Coronary artery (tissue), 2 donors: ENCODE data around the gene AKAP9.

ENCODE experiments used
- DNase-seq: peaks from one replicate; pipeline ENCODE4 v3.0.0-alpha.2; 2017; ENCODE audit warnings: low spot score
- H3K27ac ChIP-seq, 2 donors: fragments of 200-600 bp; sonication (generic); one replicate each; pipeline ENCODE4 v1.5.1; 2016 to 2019
- H3K4me3 ChIP-seq: fragments of 200-600 bp; sonication (generic); 2 replicates; pipeline ENCODE4 v1.5.1; 2016; ENCODE audit warnings: mild to moderate bottlenecking, moderate library complexity
- TF ChIP-seq, protein P1 (sequence below): fragments of 200-600 bp; sonication (generic); IDR thresholded peaks from one replicate; pipeline ENCODE4 v1.5.1; 2019; ENCODE audit warnings: antibody characterized with exemption

AKAP9 gene

DNA sequence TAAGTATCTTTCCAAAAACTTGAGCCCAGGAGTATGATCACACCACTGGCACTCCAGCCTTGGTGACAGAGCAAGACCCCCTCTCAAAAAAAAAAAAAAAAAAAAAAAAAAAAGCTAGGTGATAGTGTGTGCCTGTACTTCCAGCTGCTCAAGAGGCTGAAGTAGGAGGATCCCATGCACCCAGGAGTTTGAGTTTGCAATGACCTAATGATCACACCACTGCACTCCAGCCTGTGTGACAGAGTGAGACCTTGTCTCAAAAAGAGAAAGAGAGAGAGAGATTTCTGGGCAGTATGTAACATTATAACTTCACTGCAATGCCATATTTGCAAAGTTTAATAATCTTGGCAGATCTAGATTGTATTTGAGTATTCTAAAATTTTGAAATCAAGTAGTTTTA lies 47.6 kb downstream of the AKAP9 start:
- DNase-seq: no peak
- Histone ChIP-seq H3K4me3 (no peak overlapping the region), H3K27ac (no peak overlapping the region)
- TF ChIP-seq, protein P1, sequence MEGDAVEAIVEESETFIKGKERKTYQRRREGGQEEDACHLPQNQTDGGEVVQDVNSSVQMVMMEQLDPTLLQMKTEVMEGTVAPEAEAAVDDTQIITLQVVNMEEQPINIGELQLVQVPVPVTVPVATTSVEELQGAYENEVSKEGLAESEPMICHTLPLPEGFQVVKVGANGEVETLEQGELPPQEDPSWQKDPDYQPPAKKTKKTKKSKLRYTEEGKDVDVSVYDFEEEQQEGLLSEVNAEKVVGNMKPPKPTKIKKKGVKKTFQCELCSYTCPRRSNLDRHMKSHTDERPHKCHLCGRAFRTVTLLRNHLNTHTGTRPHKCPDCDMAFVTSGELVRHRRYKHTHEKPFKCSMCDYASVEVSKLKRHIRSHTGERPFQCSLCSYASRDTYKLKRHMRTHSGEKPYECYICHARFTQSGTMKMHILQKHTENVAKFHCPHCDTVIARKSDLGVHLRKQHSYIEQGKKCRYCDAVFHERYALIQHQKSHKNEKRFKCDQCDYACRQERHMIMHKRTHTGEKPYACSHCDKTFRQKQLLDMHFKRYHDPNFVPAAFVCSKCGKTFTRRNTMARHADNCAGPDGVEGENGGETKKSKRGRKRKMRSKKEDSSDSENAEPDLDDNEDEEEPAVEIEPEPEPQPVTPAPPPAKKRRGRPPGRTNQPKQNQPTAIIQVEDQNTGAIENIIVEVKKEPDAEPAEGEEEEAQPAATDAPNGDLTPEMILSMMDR: no peak

DNA sequence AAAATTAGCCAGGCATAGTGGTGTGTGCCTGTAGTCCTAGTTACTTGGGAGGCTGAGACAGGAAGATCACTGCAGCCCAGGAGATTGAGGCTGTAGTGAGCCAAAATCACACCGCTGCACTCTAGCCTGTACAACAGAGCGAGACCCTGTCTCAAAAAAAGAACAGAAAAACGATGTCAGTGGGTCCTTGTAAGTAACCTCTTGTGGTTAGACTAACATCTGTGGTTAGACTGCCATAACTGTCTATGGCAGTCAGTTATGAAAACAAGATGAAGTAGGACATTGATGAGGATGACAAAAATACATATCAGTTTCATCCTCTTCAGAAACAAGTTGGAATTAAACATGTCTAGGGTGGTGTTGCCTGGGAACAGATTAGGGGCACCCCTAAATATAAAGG lies 53.3 kb downstream of the AKAP9 start:
- H3K27ac ChIP-seq: no peak overlapping the region
- DNase-seq: no peak
- TF ChIP-seq, protein P1: no peak
- no peak overlapping the region for H3K4me3 ChIP-seq

DNA sequence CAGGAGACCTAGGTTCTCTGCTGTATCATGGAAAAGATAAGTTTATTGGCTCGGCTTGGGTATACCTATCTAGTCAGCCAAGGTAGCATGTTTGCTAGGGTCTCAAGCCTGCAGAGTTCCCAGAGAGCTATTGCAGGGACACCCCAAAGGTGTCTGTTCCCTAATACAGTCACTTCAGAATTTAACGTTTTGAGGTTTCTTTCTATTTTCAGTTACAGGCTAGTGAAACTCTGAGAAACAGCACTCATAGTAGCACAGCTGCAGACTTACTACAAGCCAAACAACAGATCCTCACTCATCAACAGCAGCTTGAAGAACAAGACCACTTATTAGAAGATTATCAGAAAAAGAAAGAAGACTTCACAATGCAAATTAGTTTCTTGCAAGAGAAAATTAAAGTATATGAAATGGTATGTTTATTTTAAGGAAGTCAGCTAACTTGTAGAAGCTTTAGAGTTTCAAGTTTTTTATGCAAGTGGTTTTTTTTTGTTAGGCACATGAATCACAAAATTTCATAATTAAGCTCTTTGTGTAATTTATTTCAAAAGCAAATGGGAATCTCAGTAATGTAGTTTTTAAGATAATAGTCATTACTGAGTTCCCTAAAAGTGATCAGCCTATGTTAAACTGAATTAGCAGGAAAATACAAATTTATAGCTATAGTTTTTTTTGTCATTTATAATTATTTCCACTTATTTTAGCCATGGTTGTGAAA lies 54.9 kb downstream of the AKAP9 start:
- no peak for DNase-seq
- Histone ChIP-seq H3K27ac (no peak overlapping the region), H3K4me3 (no peak overlapping the region)
- TF ChIP-seq, protein P1: no peak

DNA sequence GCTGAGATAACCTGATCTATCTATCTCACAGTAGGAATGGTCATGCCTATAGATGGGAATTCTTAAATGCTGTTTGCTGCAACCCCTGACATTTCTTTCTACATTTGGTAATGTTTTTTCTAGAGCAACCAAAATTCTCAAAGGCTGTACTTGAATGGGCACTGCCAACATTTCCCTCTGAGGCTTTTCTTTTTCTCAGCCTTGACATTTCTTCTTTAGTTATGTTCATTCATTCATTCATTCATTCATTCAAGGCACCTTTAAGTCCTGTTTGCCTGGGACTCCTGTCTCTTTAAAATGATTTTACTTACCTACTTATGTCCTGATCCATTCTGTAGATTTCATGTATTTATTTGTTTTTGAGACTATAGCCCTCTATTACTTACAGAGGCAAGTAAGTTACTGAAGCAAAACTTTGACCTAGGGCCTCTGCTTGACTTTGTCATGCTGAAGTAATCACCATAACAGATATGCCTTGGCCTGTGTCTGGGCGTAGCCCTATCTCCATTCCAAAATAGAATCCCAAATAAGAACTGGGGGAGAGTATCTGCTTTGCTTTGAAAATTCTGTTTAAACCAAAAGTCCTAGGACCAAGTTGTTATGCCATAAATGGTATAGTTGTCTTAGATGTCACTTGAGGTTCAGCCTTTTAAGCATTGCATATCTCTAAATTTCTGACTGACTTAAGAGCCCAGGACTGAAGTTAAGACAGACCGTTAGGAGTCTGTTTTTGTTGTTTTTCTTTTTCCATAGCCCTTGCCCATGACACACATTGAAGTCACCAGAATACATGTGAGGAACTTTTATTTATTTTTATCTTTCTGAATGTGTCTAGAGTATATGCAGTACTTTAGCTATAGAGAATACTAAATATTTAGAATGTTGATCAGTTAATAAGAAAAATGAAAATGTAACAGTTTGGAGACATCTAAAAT lies 59.2 kb downstream of the AKAP9 start:
- Histone ChIP-seq H3K4me3 (no peak overlapping the region), H3K27ac (no peak overlapping the region)
- DNase-seq: no peak
- TF ChIP-seq, protein P1: no peak

DNA sequence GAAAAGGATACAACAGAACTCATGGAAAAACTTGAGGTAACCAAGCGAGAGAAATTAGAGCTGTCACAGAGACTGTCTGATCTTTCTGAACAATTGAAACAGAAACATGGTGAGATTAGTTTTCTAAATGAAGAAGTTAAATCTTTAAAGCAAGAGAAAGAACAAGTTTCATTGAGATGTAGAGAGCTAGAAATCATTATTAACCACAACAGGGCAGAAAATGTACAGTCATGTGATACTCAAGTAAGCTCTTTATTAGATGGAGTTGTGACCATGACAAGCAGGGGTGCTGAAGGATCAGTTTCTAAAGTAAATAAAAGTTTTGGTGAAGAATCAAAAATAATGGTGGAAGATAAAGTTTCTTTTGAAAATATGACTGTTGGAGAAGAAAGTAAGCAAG lies 62.1 kb downstream of the AKAP9 start:
- no peak for DNase-seq
- Histone ChIP-seq H3K4me3 (no peak overlapping the region), H3K27ac (no peak overlapping the region)
- TF ChIP-seq, protein P1: no peak

DNA sequence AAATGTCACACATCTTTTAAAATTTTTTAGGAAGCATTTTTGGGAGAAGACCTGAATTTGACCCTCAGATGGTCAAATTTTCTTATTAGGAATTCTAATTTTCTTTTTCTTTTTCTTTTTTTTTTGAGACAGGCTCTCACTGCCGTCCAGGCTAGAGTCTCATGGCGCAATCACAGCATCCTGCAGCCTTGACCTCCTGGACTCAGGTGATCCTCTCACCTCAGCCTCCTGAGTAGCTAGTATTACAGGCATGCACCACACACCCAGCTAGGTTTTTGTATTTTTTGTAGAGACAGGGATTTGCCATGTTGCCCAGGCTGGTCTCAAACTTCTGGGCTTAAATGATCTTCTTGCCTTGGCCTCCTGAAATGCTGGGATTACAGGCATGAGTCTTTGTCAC lies 65.4 kb downstream of the AKAP9 start:
- TF ChIP-seq, protein P1: no peak
- no peak for DNase-seq
- Histone ChIP-seq H3K4me3 (no peak overlapping the region), H3K27ac (no peak overlapping the region)

DNA sequence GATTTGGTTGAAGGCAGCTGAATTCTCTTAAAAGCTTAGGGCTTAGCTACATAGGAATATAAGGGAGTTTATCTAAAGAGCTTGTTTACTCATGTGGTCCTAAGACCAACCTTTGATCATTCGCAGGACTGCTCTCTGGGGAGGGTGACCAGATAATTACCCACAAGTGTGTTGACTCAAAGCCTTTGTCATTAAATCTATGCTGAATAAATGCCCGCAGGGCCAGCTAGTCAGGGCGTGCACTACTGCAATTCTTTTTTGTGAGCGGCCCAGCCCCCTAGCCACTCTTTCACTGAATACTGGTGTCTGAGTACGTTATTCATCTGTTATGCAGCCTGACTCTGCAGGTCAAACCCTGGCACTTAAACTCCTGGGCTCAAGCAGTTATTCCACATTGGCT lies 69.6 kb downstream of the AKAP9 start:
- DNase-seq: no peak

More for the DNA sequence above, 69.6 kb downstream of the AKAP9 start:
- no peak overlapping the region for H3K27ac ChIP-seq
- no peak overlapping the region for H3K4me3 ChIP-seq
- TF ChIP-seq, protein P1: no peak
